ENCODE results near the gene RAD9A. TPM values are rescaled to one million over a fixed set of nuclear protein-coding genes. Genes with fewer than 3 reads are reported as not detected.

RAD9A gene
- total and polyA plus RNA-seq, 9 of the 15 experiments (the other 6 are each of a cell fraction or from before 2014, with no cell fraction given), result 1.4 to 41.2 (median 16.1) TPM

DNA sequence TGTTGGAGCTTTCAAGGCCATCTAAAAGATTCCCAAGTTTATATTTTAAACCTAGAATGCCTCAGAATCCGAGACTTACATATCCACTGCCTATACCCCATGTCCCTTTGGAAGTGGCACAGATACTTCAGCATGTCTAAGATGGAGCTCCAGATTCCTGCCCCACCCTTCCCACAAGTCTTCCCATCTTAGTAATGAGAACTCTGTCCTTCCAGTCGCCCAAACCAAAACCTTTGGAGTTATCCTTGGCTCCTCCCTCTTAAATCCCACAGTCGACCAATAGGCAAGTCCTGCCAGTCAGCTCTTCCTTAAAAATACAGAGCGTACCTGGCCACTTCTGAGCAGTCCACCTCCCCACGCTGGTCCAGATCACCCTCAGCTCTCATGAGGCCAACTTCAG is 42.8 kb upstream of the RAD9A start:
- no TSS peak for BruUV-seq (replicated peaks)
- no peak overlapping the region for H3K4me3 ChIP-seq
- in situ Hi-C loops (cut with MboI) (no loop called here), intact Hi-C loops (cut with micrococcal nuclease) (no loop called here)
- no peak overlapping the region for H3K9ac ChIP-seq (ENCODE audit: insufficient read depth in 1 of 2, low read depth in 2 of 2, low read length in 2 of 2)
- CTCF ChIA-PET (ENCODE audit: low intra/inter-chr PET ratio), result no interaction called here
- H3K4me1 ChIP-seq (replicated peaks in 1 of 2; ENCODE audit: control insufficient read depth in 2 of 2, insufficient read depth in 2 of 2, low read length in 2 of 2), result peaks cover 38 to 42% of the 10 kb centered on the region in 2 experiments
- peak in 1 of 4 experiments; percentile 4 for DNase-seq (ENCODE audit: extremely low read depth in 1 of 4, low spot score in 3 of 4)
- peak overlapping the region; percentile 61; the same call in 1 of the 2 replicates for H3K4me2 ChIP-seq (ENCODE audit: insufficient read depth, low read length)
- FAIRE-seq, result no peak
- H3K9me3 ChIP-seq (replicated peaks; ENCODE audit: control insufficient read depth, insufficient read depth, low read depth, low read length), result no peaks in the 10 kb centered on the region
- peaks cover 8% of the 10 kb centered on the region for H3K79me2 ChIP-seq (ENCODE audit: control insufficient read depth, insufficient read depth, low read length)
- no peaks in the 10 kb centered on the region for H3K27me3 ChIP-seq (ENCODE audit: control insufficient read depth in 2 of 2, insufficient read depth in 2 of 2, low read length in 2 of 2)
- WGBS (ENCODE audit: insufficient coverage, low coverage, missing lambda C conversion rate), result 55% methylated on average over 5 of the region's 5 CpGs
- ATAC-seq, result no peak
- peaks cover 4% of the 10 kb centered on the region; the same call in 1 of the 3 replicates for H3K36me3 ChIP-seq (ENCODE audit: control insufficient read depth, insufficient read depth, low read length)
- H2AFZ ChIP-seq (ENCODE audit: low read depth, low read length), result no peak overlapping the region
- H4K20me1 ChIP-seq (replicated peaks; ENCODE audit: control insufficient read depth, insufficient read depth, low read length), result no peaks in the 10 kb centered on the region; the same call in 1 of the 2 replicates
- POLR2A ChIA-PET, result interaction anchor here (0.6 to 1.0 kb wide), 3 partner anchors 53 to 90 kb away, joined by 3 to 5 read pairs (median 3); partner anchors contain the start of gene PPP1CA
- H3K9me1 ChIP-seq (ENCODE audit: control insufficient read depth, insufficient read depth, low read length), result no peaks in the 10 kb centered on the region
- H3K27ac ChIP-seq (ENCODE audit: extremely low read depth, low read depth, low read length), result no peak overlapping the region
- TF ChIP-seq, protein P1, sequence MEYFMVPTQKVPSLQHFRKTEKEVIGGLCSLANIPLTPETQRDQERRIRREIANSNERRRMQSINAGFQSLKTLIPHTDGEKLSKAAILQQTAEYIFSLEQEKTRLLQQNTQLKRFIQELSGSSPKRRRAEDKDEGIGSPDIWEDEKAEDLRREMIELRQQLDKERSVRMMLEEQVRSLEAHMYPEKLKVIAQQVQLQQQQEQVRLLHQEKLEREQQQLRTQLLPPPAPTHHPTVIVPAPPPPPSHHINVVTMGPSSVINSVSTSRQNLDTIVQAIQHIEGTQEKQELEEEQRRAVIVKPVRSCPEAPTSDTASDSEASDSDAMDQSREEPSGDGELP (CRISPR knock-in tag; IDR thresholded peaks at IDR 0.05; ENCODE audit: borderline replicate concordance), result no peak
- TF ChIP-seq, protein P2, sequence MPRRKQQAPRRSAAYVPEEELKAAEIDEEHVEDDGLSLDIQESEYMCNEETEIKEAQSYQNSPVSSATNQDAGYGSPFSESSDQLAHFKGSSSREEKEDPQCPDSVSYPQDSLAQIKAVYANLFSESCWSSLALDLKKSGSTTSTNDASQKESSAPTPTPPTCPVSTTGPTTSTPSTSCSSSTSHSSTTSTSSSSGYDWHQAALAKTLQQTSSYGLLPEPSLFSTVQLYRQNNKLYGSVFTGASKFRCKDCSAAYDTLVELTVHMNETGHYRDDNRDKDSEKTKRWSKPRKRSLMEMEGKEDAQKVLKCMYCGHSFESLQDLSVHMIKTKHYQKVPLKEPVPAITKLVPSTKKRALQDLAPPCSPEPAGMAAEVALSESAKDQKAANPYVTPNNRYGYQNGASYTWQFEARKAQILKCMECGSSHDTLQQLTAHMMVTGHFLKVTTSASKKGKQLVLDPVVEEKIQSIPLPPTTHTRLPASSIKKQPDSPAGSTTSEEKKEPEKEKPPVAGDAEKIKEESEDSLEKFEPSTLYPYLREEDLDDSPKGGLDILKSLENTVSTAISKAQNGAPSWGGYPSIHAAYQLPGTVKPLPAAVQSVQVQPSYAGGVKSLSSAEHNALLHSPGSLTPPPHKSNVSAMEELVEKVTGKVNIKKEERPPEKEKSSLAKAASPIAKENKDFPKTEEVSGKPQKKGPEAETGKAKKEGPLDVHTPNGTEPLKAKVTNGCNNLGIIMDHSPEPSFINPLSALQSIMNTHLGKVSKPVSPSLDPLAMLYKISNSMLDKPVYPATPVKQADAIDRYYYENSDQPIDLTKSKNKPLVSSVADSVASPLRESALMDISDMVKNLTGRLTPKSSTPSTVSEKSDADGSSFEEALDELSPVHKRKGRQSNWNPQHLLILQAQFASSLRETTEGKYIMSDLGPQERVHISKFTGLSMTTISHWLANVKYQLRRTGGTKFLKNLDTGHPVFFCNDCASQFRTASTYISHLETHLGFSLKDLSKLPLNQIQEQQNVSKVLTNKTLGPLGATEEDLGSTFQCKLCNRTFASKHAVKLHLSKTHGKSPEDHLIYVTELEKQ (CRISPR knock-in tag; IDR thresholded peaks at IDR 0.05), result no peak
- TF ChIP-seq CEBPB (tag; IDR thresholded peaks at IDR 0.05) (no peak), MAZ (CRISPR knock-in tag; conservative IDR thresholded peaks at IDR 0.05 in 1 of 2, IDR thresholded peaks at IDR 0.05 in 1 of 2) (no peak), RHOXF2B (CRISPR knock-in tag; conservative IDR thresholded peaks at IDR 0.05) (no peak), CCAR2 (IDR thresholded peaks at IDR 0.05; ENCODE audit: low read depth, low read length) (no peak), ZNF175 (CRISPR knock-in tag; IDR thresholded peaks at IDR 0.05; ENCODE audit: low read depth) (no peak), SAP30 (IDR thresholded peaks at IDR 0.05; ENCODE audit: borderline replicate concordance, insufficient read depth, low read depth, low read length, poor library complexity, severe bottlenecking) (no peak), THRAP3 (IDR thresholded peaks at IDR 0.05; ENCODE audit: borderline replicate concordance) (no peak), TFAM (CRISPR knock-in tag; conservative IDR thresholded peaks at IDR 0.05) (no peak), ZNF766 (CRISPR knock-in tag; conservative IDR thresholded peaks at IDR 0.05) (no peak), DACH1 (IDR thresholded peaks at IDR 0.05; ENCODE audit: partially characterized antibody) (no peak), ZNF121 (CRISPR knock-in tag; conservative IDR thresholded peaks at IDR 0.05) (no peak)
- TF ChIP-seq, protein P3, sequence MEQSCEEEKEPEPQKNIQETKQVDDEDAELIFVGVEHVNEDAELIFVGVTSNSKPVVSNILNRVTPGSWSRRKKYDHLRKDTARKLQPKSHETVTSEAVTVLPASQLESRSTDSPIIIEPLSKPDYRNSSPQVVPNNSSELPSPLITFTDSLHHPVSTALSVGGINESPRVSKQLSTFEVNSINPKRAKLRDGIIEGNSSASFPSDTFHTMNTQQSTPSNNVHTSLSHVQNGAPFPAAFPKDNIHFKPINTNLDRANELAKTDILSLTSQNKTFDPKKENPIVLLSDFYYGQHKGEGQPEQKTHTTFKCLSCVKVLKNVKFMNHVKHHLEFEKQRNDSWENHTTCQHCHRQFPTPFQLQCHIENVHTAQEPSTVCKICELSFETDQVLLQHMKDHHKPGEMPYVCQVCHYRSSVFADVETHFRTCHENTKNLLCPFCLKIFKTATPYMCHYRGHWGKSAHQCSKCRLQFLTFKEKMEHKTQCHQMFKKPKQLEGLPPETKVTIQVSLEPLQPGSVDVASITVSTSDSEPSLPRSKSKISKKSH (CRISPR knock-in tag; IDR thresholded peaks at IDR 0.05), result no peak
- TF ChIP-seq, protein P4, sequence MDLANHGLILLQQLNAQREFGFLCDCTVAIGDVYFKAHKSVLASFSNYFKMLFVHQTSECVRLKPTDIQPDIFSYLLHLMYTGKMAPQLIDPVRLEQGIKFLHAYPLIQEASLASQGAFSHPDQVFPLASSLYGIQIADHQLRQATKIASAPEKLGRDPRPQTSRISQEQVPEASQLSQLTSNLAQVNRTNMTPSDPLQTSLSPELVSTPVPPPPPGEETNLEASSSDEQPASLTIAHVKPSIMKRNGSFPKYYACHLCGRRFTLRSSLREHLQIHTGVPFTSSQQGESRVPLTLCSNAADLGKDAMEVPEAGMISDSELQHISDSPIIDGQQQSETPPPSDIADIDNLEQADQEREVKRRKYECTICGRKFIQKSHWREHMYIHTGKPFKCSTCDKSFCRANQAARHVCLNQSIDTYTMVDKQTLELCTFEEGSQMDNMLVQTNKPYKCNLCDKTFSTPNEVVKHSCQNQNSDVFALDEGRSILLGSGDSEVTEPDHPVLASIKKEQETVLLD (IDR thresholded peaks at IDR 0.05), result no peak
